GM12864 (cell line): ENCODE results near the gene AHI1.

Source experiments
- DNase-seq: peaks from one replicate; pipeline ENCODE4 v3.0.0-alpha.2; 2011; ENCODE audit warnings: low read depth
- H3K4me3 ChIP-seq: 2 replicates; pipeline ENCODE4 v1.5.1; 2011; ENCODE audit warnings: mild to moderate bottlenecking, low read depth, low read length, control low read depth
- CTCF ChIP-seq: IDR thresholded peaks from 2 replicates; pipeline ENCODE4 v1.5.1; 2011; ENCODE audit warnings: low read depth, mild to moderate bottlenecking, moderate library complexity, low read length, control low read depth, inconsistent platforms; ENCODE audit errors: missing control alignments

The AHI1 gene

DNA sequence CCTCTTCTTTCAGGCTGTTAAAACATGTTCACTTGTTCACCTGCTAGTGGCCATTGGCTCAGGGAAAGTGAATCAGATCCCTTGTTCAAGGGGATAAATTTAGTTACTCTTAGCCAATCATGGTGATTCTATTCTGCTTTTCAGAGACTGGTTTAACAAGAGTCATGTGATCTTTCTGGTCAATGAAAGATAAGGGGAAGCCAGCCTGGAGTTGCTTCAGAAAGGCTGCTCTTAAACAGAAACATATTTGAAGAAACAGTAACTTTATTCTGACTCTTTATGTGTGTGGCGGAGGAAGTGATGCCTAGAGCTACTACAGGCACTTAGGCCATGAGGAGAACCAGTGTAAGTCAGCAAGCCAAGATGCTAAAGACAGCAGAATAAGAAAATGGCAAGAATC, 28.1 kb upstream of the AHI1 start:
- no peak for TF ChIP-seq CTCF
- no peak overlapping the region for H3K4me3 ChIP-seq

DNA sequence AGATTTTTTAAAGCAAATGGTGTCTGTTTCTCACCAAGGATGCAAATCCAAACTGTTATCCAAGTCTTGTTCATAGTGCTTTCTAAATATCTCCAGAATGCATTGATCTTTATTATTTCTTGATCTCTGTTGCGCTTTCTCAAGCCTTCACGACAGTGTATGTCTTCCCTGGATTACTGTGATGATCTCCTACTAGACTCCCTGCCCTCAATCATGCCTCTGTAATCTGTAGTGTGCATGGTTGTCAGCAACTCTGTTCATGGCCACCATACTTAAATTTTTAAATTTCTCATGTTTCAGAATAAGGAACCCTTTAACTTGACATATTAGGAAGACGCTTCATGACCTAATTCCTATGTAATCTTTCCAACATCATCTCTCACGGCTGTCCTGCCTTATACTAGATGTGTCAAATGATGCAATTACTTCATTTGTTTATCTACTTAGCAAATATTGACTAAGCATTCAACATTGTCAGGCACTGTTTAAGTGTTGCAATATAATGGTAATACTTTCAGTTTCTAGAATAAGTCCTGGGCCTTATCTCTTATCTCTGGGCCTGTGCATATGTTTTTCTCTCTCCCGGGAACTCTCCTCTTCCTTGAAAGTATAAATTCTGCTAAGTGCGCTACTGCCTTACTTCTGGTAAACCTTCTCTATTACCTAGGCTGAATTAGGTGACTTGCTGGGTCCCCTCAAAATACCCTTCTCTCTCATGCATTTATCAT, 25.6 kb upstream of the AHI1 start:
- TF ChIP-seq CTCF: no peak
- no peak for DNase-seq
- no peak overlapping the region for H3K4me3 ChIP-seq

More for the DNA sequence above, 28.1 kb upstream of the AHI1 start:
- no peak for DNase-seq

GRCh38 chr6:135521431-135521830, 23.9 kb upstream of the AHI1 start:
- TF ChIP-seq CTCF: no peak
- no peak overlapping the region for H3K4me3 ChIP-seq
- DNase-seq: no peak

- DNase-seq: no peak
- no peak for TF ChIP-seq CTCF
- no peak overlapping the region for H3K4me3 ChIP-seq
These were observed 23.2 kb upstream of the AHI1 start for GRCh38 chr6:135520781-135521180.

- DNase-seq: no peak
- TF ChIP-seq CTCF: no peak
- no peak overlapping the region for H3K4me3 ChIP-seq
These were observed 21.8 kb upstream of the AHI1 start for GRCh38 chr6:135519348-135519747.

GRCh38 chr6:135517527-135517926, 20.0 kb upstream of the AHI1 start:
- no peak for TF ChIP-seq CTCF
- H3K4me3 ChIP-seq: no peak overlapping the region
- DNase-seq: no peak

DNA sequence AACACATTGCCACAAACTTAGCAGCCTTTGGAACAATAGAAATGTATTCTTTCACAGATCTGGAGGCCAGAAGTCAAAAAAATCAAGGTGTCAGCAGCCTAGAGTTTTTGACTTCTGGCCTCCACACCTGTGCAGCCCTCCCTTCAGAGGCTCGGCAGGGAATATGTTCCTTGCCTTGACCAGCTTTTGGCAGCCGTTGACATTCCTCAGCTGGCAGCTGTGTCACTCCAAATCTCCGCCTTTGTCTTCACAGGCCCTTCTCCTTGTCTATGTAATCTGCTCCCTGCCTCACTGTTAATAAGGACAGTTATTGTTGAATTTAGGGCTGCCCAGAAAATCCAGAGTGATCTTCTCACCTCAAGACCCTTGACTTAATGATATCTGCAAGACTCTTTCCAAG, 17.2 kb upstream of the AHI1 start:
- DNase-seq: no peak
- TF ChIP-seq CTCF: no peak

More for the DNA sequence above, 17.2 kb upstream of the AHI1 start:
- no peak overlapping the region for H3K4me3 ChIP-seq
